SKM-1 treated with dmso at 0.1 percent for 144 hours (cell line): ENCODE results near the gene DCAF4.

Experiments used
- DNase-seq: peaks from one replicate; lab custom pipeline; 2025; ENCODE audit not compliant: unreplicated experiment; lab: John Stamatoyannopoulos, UW

The DCAF4 gene

DNA sequence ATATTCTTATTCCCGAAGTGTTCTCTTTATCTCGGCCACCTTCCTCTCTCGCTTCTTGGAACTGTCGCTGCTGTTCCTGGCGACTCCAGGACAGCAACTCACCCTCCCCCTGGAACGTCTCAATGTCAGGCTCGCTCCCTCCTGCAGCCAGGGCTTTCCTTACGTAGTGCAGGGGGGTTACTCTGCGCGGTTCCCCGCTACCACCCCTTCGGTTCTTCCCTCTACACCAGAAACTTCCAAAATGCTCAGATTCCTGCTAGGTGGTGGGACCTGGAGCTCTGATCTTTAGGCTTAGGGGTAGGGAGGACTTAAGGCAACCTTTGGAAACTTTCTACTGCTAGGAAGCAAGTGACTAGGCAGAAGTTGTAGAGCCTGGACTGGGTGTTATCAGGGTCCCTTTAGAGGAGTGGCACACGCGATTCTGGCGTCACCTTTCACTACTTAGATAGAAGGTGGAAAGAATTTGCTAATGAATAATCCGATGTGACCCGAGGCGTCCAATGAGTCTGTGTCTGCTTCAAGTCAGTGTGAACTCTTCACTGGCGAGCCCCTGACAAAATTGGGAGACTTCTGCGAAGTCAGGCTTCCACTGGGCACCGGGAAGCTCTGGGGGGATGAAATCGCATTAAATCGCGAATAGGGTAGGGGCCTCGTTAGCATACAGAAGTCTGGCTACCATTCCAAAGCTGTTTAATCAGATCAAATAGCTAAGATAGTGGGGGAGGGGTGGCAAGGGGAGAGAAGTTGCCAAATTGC lies 31.5 kb upstream of the DCAF4 start:
- DNase-seq = no peak

DNA sequence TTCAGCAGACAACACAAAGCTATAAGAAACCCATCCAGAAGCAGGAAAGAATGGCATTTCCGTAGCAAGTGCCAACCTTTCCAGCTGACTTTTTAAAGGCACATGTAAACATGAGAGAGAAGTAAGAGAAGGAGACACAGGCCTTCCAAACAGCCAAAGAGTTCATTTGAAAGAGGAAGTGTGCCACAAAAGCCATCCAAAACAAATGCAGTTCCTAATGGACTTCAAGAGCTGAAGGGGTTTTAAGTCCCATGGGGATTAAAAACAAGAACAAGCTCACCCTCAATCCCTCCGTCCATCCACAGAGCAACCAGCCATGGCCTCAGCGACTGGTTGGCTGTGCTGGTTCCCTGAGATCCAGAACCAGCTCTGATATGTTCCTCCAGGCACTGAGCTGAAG lies 27.8 kb upstream of the DCAF4 start:
- no peak for DNase-seq

- DNase-seq = no peak
These were observed 24.9 kb upstream of the DCAF4 start for GRCh38 chr14:72901361-72901760.

DNA sequence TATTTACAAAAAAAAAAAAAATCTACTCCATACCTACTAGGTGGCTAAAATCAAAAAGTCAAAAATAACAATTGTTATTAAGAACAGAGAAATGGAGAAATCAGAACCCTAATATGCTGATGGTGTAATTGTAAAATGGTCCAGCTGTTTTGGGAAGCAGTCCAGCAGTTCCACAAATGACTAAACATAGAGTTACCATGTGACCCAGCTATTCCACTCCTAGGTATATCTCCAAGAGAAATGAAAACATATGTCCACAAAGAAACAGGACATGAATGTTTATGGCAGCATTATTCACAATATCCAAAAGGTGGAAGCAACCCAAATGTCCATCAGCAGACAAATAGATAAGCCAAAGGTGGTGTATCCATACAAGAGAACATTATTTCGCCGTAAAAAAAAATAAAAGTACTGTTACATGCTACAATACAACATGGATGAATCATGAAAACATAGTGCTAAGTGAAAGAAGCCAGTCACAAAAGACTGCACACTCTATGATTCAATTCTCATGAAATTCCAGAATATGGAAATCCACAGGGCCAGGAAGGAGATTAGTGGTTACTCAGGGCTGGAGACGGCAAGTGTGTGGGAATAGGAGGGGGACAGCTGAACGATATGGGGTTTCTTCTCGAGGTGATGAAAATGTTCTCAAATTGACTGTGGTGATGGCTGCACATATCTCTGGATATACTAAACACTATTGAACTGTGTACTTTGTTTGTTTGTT lies 23.3 kb upstream of the DCAF4 start:
- DNase-seq = no peak

GRCh38 chr14:72903716-72904115 lies 22.5 kb upstream of the DCAF4 start:
- no peak for DNase-seq

- no peak for DNase-seq
These were observed 22.0 kb upstream of the DCAF4 start for GRCh38 chr14:72904218-72904617.

GRCh38 chr14:72904840-72905561 lies 21.3 kb upstream of the DCAF4 start:
- peak; percentile 58 for DNase-seq

GRCh38 chr14:72906316-72906715 lies 19.9 kb upstream of the DCAF4 start:
- no peak for DNase-seq

DNA sequence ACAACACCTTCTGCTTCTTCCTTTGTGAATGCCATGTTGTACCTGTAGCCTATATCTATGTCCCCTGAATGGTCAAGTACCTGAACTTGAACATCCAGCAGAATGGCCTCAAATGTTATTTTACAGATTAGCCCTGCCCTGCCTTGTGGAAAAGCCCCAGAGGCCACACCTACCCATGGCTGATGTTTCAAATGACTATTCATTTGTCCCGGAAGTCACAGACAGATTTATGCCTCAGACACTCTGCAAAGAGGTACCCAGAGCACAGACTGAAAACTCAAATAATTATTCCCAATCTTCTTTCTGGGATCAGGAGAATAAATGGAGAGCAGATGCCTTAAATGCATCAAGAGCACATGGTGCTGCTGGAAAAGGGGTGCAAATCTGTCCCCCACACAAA lies 19.4 kb upstream of the DCAF4 start:
- DNase-seq = no peak

GRCh38 chr14:72907886-72908285 lies 18.4 kb upstream of the DCAF4 start:
- no peak for DNase-seq

- no peak for DNase-seq
These were observed 17.1 kb upstream of the DCAF4 start for GRCh38 chr14:72909163-72909562.

DNA sequence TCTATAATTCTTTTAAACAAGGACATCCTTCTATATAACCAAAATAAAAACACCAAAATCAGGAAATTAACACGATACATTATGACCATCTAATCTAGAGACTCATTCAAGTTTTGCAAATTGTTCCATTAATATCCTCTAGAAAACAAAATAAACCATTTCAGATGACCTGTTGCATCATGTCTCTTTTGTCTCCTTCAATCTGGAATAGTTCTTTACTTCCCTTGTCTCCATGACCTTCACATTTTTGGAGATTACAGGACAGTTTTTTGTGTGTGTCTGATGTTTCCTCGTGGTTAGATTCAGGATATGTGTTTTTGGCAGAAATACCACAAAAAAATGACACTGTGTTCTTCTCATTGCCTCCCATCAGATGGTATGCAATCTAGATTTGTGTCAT lies 12.5 kb upstream of the DCAF4 start:
- DNase-seq = no peak

- DNase-seq = no peak
These were observed 10.1 kb upstream of the DCAF4 start for GRCh38 chr14:72916174-72916573.

GRCh38 chr14:72917094-72917802 lies 9.0 kb upstream of the DCAF4 start:
- DNase-seq = no peak

DNA sequence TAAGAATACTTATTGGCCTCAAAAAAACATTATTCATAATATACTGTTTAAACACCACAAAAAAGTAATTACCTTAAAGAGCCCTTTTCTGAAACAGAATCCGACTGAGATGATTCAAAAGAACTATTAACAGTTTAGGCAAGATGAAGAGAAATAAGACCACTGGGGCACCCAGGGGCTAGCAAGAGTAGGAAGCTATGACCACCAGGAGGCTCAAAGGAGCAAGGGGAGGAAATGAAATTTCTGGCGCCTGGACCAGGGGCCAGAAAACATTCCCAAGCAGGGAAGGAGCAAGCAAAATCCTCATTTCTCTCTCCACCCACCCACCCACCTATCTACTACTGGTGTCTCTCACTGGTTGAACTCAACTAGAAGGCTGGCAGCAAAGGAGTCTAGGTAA lies 6.3 kb upstream of the DCAF4 start:
- no peak for DNase-seq

GRCh38 chr14:72921396-72921795 lies 4.9 kb upstream of the DCAF4 start:
- no peak for DNase-seq

- DNase-seq = no peak
These were observed 1.9 kb upstream of the DCAF4 start for GRCh38 chr14:72924337-72924736.

DNA sequence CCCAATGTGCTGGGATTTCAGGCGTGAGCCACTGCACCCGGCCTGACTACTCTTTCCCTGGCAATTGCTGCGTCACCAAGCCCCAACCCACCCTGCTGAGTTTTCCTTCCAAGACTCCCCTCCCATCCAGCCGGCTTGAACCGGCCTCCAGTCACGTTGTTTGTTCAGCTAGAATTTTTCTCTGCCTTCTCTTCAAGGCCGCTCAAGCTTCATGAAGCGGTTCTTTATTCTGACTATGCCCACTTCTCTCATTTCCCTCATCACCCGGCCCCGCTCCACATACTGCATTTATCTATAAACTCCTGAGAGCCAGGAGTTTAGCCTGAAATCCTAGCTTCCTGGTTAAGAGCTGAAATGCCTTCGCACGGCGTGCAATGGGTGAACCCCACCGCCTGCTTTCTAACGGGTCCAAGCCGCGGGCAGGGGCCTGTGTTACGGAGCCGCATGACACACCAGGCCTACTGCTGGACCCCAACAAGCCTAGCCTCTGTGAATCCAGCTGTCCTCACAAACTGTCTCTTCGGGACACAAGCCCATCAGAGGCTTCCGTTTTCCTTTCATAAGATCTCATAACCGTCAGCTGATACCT lies 999 bp upstream of the DCAF4 start:
- DNase-seq = no peak

GRCh38 chr14:72925815-72926291 lies 411 bp upstream of the DCAF4 start:
- no peak for DNase-seq

GRCh38 chr14:72928872-72929271 lies 2.6 kb downstream of the DCAF4 start:
- DNase-seq = no peak
